GM21528 (cell line): ENCODE measurements around the gene KIF22.

Source experiments
- ATAC-seq: cut with Tn5 transposase; IDR thresholded peaks from one replicate; pipeline ENCODE4 v1.9.1; 2021; ENCODE audit warnings: mild to moderate bottlenecking, moderate library complexity; ENCODE audit not compliant: unreplicated experiment, low FRiP score

Gene KIF22

DNA sequence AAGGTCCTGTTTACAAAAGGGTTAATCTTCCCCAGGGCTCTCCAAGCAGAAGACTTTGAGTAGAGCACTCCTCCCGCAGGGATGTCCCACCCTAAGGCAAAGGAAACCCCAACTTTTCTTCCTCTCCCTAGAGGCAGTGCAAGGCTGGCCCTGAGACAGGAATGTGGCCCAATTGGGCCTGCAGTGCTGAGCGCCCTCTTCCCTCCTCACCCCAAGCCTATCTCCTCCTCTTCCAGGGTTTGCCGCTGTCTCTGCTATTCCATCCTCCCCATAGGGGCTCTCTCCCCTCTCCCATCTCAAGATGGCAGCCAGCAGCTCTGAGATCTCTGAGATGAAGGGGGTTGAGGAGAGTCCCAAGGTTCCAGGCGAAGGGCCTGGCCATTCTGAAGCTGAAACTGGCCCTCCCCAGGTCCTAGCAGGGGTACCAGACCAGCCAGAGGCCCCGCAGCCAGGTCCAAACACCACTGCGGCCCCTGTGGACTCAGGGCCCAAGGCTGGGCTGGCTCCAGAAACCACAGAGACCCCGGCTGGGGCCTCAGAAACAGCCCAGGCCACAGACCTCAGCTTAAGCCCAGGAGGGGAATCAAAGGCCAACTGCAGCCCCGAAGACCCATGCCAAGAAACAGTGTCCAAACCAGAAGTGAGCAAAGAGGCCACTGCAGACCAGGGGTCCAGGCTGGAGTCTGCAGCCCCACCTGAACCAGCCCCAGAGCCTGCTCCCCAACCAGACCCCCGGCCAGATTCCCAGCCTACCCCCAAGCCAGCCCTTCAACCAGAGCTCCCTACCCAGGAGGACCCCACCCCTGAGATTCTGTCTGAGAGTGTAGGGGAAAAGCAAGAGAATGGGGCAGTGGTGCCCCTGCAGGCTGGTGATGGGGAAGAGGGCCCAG is 22.4 kb downstream of the KIF22 start:
- ATAC-seq: no peak

DNA sequence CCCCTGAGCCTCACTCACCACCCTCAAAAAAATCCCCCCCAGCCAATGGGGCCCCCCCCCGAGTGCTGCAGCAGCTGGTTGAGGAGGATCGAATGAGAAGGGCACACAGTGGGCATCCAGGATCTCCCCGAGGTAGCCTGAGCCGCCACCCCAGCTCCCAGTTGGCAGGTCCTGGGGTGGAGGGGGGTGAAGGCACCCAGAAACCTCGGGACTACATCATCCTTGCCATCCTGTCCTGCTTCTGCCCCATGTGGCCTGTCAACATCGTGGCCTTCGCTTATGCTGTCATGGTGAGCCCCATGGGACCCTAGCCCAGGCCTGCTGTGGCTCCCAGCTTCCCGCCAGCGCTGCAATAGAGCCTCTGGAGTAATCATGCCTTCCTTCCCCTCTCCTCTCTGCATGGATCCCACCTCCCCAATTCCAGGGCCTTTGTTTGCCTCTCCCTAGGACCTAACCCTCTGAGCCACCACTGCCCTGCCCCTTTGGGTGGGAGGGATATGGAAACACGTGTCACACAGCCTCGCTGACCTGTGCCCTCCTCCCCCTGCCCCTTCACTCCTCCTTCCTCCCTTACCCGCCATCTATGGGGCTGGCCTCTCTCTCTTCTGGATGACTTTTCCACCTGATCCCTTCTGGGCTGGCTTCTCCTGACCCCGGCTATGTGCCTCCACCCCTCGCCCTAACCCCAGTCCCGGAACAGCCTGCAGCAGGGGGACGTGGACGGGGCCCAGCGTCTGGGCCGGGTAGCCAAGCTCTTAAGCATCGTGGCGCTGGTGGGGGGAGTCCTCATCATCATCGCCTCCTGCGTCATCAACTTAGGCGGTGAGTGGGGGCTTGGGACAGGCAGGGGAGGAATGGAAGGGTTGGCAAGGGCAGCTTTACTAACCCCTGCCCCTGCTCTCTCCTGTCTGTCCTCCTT is 23.4 kb downstream of the KIF22 start:
- ATAC-seq: no peak

DNA sequence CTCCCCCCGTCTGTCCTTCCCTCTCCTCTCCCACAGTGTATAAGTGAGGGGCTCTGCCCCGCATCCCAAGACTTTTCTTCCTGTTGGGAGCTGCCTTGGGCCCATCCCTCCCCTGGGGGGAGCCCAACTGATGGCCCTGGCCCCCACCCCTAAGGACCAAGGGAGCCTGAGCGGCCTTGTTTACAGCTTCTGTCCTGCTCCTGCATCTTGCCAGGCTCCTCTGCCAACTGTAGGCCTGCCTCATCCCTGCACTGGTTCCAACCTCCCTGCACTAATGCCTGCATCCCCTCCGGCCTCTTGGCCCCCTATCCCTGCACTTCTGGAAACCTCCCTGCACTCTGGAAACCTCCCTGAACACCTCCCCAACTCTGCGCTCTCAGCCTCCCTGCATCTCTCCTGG is 24.0 kb downstream of the KIF22 start:
- ATAC-seq: no peak

DNA sequence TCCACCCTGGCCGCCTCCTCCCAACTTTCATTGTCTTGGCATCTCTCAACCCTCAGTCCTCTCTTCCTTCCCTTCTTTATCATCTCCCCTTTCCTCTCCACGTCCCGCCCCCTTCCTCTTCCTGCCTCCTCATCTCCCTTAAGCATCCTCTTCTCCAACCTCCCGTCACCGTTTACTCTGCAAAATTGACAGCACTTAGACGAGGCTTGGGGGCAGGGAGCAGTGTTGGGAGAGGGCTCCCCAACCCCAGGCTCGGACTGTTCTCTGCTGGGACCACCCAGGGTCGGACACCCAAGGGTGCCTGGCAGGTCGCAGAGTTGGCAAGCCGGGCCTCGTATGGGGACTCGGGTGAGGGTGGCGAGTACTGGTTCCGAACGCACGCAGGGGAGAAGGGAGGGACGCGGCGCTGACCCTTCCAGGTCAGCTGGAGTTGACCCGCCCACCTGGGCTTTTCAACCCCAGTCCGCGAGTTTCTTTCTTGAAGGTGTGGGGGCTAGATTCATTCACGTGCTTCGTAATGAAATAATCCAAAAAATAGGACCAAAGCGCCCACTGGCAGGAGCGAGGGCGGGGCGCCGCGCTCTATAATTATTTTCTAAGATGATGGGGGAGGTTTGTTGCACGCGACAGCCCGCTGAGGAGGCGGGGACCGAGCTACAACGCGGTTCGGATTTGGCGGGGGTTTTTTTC is 24.6 kb downstream of the KIF22 start:
- no peak for ATAC-seq

DNA sequence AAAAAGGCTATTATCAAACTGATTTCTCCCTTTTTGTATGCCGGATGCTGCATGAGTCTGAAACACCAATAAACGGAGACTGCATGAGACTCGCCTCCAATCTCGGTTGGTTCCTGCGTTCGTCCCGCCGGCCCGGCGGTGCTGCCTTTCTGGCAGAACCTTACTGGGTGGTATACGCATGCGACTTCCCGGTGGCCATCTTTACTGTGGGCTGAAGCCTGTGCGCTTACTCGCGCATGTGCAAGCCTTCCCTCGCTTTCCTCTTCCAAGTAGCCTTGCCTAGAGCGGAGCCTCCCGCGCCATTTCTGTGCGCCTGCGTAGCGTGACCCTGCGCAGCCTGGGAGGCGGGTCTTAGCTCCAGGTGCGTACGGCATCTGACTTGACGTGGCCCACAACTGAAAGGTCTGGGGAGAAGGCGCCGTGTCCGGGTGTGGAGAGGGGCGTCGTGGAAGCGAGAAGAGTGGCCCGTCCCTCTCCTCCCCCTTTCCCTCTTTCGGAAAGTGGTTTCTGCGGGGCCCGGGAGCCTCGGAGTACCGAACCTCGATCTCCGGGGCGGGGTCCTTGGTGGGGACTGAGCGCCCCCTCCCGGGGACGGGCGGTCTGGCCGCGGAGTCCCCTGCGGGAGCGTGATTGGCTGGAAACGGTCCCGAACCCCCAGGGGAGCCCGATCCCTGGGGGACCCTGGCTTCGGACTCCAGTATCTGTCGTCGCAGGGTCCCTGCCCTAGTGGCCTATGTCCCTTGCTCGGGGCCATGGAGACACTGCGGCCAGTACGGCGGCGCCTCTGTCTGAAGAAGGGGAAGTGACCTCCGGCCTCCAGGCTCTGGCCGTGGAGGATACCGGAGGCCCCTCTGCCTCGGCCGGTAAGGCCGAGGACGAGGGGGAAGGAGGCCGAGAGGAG is 25.5 kb downstream of the KIF22 start, which contains the start of gene PAGR1:
Gene PAGR1 (plus strand): TSS at position 360 of the 901 bp plus-strand sequence. CDS start 374 bp downstream, at position 734.
- ATAC-seq: peak; percentile 56

DNA sequence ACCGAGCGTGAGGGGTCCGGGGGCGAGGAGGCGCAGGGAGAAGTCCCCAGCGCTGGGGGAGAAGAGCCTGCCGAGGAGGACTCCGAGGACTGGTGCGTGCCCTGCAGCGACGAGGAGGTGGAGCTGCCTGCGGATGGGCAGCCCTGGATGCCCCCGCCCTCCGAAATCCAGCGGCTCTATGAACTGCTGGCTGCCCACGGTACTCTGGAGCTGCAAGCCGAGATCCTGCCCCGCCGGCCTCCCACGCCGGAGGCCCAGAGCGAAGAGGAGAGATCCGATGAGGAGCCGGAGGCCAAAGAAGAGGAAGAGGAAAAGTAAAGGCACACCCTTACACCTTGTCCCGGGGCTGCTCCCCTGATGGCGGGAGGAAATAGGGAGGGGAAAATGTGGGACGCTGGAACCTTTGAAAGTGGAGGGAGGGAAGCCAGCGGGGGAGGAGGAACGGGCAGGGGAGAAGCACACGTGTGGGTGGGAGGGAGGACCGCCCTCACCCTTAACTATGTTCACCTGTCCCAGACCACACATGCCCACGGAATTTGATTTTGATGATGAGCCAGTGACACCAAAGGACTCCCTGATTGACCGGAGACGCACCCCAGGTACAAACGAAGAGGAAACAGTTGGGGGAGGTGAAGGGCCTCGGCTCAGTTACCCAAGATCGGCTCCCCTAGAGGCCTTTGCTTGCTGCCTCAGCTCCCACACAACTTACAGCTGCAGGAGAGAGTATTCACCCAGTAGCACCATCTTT is 26.3 kb downstream of the KIF22 start:
- ATAC-seq: peak; percentile 11

DNA sequence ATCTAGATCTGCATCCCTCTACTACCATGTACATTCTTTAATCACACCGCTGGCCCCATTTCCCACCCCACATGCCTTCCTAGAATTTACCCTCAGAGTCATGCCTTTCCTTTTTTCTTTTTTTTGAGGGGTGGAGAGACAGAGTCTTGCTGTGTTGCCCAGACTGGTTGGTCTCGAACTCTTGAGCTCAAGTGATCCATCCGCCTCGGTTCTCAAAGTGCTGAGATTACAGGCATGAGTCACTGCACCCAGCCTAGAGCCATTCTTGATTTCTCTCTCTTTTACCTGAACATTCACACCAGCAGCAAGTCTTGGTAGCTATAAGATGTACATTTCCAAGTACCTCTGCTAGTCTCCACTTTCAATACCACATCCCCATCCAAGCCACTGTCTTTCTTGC is 27.5 kb downstream of the KIF22 start:
- ATAC-seq: no peak

DNA sequence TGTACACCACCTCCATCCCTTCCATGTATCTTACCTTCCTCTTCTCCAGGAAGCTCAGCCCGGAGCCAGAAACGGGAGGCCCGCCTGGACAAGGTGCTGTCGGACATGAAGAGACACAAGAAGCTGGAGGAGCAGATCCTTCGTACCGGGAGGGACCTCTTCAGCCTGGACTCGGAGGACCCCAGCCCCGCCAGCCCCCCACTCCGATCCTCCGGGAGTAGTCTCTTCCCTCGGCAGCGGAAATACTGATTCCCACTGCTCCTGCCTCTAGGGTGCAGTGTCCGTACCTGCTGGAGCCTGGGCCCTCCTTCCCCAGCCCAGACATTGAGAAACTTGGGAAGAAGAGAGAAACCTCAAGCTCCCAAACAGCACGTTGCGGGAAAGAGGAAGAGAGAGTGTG is 29.0 kb downstream of the KIF22 start:
- no peak for ATAC-seq

DNA sequence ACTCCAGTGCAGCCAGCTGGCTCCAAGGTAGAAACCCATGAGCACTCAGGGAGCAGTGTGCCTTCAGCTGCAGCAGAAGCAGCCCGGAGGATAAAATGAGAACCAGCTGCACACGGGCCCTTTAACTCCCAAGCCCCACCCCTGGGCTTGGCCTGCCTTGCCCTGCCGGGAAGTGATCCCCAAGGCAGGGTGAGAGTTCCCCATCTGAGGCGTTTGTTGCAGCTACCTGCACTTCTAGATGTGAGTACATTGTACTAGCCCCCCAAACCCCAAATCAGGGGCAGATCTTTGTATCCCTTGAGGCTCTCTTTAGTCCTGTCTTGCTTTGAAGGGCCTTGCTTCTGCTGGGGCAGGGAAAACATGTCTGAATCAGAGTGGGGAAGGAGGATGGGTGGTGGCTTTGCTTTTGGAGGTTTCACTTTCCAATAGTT is 29.7 kb downstream of the KIF22 start, which contains the start of gene MVP:
Gene MVP (plus strand): TSS at position 192 of the 431 bp plus-strand sequence. CDS start 10,088 bp downstream, outside the sequence.
- no peak for ATAC-seq

DNA sequence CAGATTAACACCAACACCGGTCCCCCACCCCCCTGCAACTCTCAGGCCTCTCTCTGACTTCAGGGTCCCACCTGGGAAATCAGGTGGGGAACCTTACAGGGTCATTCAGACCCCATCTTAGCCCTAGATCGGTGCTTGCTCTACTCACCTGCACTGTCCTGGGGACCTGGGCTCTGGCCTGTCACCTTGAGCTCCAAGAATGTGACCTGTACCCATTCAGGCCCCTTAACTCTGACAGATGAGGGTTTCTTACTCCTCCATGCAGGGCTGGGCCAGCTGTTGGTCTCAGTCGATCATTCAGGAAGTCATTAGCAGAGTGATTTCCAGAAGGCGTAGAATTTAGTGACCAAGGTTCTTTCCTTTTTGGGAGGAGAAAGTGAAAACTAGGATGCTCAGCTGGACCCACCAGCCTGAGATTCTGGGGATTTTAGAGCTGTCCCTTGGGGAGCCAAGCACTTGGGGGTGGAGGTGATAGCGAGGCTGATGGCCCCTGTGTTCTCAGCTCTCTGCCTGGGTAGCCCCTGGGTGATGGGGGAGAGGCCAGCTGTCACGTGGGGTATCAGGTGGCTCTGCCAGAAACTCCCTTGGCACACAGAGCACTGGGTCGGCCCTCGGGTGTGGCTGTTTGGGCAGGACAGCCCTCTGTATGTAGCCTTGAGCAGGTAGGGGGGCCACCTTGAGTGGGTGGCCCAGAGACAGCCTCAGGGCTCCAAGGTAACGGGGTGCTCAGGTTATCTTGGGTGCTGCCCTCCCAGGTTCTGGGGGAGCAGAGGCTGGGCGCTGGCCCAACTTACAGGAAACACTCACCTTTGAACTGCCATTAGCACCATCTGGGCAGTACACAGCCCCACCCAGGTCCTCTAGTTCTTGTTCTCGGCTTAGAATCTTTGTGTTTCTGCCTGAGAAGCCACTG is 30.4 kb downstream of the KIF22 start:
- peak; percentile 42 for ATAC-seq

DNA sequence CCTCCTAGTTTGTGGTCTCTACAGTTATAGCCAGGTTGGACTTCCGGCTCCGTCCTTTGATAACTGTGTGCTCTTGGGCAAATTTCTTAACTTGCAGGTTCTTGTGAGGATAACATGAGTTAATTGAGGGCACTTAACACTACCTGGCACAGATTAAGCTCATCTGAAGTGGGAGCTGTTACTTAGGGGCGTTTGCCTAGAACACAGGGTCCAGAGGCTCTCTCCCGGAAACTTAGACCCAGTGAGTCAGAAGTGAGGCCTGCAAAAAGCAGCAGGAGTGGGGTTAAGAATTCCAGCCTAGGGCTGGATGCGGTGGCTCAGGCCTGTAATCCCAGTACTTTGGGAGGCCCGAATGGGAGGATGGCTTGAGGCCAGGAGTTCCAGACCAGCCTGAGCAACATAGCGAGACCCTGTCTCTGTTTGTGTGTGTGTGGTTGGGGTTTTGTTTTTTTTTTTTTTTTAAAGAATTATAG is 31.1 kb downstream of the KIF22 start:
- ATAC-seq: no peak

DNA sequence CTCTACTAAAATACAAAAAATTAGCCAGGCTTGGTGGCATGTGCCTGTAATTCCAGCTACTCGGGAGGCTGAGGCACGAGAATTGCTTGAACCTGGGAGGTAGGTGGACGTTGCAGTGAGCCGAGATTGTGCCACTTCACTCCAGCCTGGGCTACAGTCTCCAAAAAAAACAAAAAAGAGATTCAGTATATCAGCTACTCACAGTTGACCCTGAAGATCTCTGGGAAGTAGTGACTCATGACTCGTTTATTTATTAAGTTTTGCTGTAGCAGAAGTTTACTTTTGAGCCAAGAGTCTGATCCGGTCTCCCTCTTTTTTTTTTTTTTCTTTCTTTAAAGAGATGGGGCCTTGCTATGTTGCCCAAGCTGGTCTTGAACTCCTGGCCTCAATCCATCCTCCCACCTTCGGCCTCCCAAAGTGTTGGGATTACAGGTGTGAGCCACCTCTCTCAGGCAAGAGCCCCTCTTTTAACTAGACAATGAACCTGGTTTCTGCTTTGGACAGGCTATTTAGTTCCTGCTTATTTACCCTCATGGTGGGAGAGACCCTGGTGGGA is 34.1 kb downstream of the KIF22 start:
- ATAC-seq: no peak

DNA sequence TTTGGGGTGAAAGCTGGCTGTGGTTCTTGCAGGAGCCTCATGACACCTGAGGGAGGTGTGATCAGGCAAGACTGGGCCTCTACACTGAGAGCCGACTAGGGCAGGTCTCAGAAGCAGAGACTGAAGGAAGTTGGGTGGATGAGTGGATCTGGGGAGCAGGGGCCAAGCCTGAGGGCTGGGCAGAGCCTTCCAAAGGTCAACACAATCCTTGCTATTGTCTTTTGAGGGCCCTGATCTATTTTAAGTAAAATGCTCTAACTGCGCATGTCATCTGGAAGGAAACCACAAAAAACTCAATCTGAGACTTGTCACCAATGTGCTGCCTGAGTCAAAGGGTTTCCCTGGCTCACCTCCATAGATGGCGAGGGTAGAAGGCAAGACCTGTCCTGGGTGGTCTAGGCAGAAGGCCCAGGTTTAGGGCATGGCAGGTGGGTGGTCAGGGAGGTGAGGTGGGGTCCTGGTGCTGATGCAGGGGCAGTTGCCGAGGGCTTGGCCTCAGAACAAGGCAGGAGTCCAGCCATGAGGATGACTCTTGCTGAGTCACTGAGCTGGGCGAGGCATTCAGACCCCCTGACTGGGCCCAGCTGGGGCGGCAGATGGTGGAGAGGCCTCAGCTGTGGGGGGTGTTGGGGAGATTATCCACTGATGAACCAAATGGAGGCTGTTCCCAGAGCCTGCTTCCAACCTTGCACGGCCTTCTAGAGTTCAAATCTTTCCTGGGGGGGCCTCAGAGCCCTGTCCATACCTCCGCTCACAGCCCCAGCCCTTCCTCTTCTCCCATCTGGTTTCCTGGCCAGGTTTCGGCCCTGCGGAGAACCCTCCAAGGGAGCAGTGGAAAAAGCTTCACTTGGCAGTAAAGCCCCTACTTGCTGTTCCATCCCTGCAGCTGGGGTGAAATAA is 34.8 kb downstream of the KIF22 start:
- ATAC-seq: no peak

DNA sequence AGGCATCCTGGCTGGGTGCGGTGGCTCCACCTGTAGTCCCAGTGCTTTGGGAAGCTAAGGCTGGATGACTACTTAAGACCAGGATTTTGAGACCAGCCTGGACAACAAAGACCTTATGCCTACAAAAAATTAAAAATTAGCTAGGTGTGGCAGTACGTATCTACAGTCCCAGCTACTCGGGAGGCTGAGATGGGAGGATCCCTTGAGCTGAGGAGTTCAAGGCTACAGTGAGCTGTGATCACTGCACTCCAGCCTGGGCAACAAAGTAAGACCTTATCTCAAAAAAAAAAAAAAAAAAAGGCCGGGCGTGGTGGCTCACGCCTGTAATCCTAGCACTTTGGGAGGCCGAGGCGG is 35.8 kb downstream of the KIF22 start:
- ATAC-seq: no peak

DNA sequence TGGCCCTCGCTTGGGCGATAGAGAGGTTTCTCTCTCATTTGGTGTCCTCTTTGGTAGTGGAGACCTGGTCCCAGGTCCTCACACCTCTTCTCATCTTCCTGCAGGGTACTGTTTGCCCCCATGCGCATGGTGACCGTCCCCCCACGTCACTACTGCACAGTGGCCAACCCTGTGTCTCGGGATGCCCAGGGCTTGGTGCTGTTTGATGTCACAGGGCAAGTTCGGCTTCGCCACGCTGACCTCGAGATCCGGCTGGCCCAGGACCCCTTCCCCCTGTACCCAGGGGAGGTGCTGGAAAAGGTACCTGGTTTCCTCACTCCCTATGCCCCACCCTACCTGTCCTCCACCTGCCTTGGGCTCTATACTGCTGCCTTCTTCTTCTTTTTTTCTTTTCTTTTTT is 40.2 kb downstream of the KIF22 start:
- ATAC-seq: no peak

DNA sequence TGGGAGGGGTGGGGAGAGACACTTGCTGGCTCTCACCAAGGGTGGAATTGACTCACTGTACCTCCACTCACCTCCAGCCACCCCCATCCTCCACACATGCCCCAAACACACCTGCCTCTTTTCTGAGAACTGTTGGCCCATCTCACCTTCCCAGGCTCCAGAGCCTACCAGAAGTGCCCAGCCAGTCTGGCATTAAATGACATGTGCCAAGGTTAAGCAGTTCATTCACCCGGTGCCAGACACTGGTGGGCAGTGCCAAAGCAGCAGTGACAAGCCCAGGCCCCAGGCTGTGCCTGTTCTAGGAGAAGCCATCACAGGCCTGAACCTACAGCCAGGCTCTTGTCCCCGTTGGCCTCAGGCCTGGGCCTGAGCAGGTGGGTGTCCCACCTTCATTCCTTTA is 40.9 kb downstream of the KIF22 start:
- ATAC-seq: no peak
